Measurements from ENCODE around the gene CLEC2D.
"Not testable (repeated sequence)": the region's sequence is repeated elsewhere in the genome, so short reads cannot be mapped to it uniquely, and the experiment has no call there.

Gene CLEC2D

DNA sequence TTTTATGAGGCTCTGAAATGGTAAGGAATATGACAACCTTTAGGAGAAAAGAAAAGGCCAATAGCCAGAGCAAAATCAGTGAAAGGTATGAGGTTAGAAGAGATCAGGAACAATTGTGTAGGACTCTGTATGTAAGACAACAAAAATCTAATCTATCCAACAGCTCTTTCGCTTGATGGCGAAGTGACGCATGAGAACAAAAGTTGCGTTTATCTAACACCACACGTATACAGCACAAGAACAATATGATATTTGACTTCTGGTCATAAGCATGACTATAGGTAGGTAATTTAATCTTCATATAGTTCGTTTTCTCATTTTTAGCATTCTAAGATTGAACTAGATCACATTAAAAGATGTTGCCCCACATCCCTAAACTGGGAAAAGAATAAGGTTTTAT is 61.9 kb downstream of the CLEC2D start:
- CTCF ChIA-PET: interaction anchor here (2.7 kb wide), 1 partner anchor 18 kb away, joined by 25 read pairs; no protein-coding TSS in a partner anchor
- DNase-seq (ENCODE audit: low read depth, low spot score): no peak
- no peak overlapping the region for H3K4me3 ChIP-seq (ENCODE audit: low read depth, low read length)
- POLR2A ChIA-PET: no interaction called here
- TF ChIP-seq CTCF (IDR thresholded peaks at IDR 0.05; ENCODE audit: insufficient read depth, low read length, missing control alignments): no peak

GRCh38 chr12:9731797-9732196 is 62.3 kb downstream of the CLEC2D start:
- no peak overlapping the region for H3K4me3 ChIP-seq (ENCODE audit: low read depth, low read length)
- CTCF ChIA-PET: interaction anchor here (2.7 kb wide), 1 partner anchor 18 kb away, joined by 25 read pairs; no protein-coding TSS in a partner anchor
- POLR2A ChIA-PET: no interaction called here
- no peak for TF ChIP-seq CTCF (IDR thresholded peaks at IDR 0.05; ENCODE audit: insufficient read depth, low read length, missing control alignments)
- no peak for DNase-seq (ENCODE audit: low read depth, low spot score)

DNA sequence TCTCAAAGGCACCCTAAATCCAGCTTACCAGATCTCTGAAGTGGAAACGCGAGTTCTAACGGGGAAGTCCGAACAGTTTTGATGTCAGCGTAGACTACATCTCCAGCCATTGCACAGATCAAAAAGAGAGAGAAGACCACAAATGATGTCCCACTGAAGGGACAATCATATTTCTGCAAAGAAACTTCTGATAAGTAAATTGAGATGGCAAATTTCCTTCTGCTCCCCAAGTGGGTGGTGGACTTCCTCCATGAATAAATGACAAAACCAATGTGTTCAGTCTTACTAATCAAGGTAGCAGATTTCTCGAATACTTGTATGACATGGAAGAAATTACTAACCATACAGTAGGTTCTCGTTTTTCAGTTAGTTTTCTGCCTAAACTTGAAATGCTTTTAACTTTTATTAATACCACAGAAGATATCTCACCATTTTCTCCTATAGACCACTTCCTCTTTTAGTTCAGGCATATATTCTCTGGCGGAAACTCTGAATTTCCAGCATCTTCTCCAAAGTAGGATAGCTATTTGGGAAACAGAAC is 63.5 kb downstream of the CLEC2D start, which contains the start of gene CLECL1:
Gene CLECL1 (minus strand): TSS at position 177 of the 541 bp plus-strand sequence.
- no peak for DNase-seq (ENCODE audit: low read depth, low spot score)
- CTCF ChIA-PET: interaction anchor here (0.8 to 1.8 kb wide), 3 partner anchors 8 to 17 kb away, joined by 3 to 5 read pairs (median 3); no protein-coding TSS in a partner anchor
- no peak within 1 kb of the TSS for H3K4me3 ChIP-seq (ENCODE audit: low read depth, low read length)
- POLR2A ChIA-PET: no interaction called here
- no peak for TF ChIP-seq CTCF (IDR thresholded peaks at IDR 0.05; ENCODE audit: insufficient read depth, low read length, missing control alignments)

DNA sequence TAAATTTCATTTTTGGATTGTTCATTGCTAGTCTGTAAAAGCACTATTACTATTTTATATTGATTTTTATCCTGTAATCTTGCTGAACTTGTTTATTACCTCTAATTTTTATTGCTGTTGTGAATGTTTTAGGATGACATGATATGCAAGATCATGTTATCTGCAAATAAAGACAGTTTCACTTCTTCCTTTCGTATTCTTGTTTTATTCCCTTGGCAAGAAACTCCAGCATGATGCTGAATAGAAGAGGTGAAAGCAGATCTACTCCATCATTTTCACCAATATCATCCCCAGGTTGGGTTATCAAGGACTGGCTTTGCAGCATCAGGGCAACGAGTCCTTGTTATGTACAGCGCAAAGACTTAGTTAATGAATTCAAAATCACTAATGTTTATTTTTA is 66.1 kb downstream of the CLEC2D start:
- ChIA-PET CTCF (no interaction called here), POLR2A (no interaction called here)
- H3K4me3 ChIP-seq (ENCODE audit: low read depth, low read length): no peak overlapping the region
- TF ChIP-seq CTCF (IDR thresholded peaks at IDR 0.05; ENCODE audit: insufficient read depth, low read length, missing control alignments): no peak
- no peak for DNase-seq (ENCODE audit: low read depth, low spot score)

GRCh38 chr12:9736936-9737705 is 67.6 kb downstream of the CLEC2D start:
- ChIA-PET POLR2A (no interaction called here), CTCF (interaction anchor here (2.9 kb wide), 1 partner anchor 13 kb away, joined by 16 read pairs; no protein-coding TSS in a partner anchor)
- no peak for DNase-seq (ENCODE audit: low read depth, low spot score)
- TF ChIP-seq CTCF (IDR thresholded peaks at IDR 0.05; ENCODE audit: insufficient read depth, low read length, missing control alignments): no peak
- H3K4me3 ChIP-seq (ENCODE audit: low read depth, low read length): no peak overlapping the region

- POLR2A ChIA-PET; H3K4me3 ChIP-seq (ENCODE audit: low read depth, low read length); DNase-seq (ENCODE audit: low read depth, low spot score): not testable (repeated sequence)
- CTCF ChIA-PET: interaction anchor here (2.9 kb wide), 1 partner anchor 12 kb away, joined by 16 read pairs; no protein-coding TSS in a partner anchor
Observed at GRCh38 chr12:9738905-9739304, 69.4 kb downstream of the CLEC2D start.

DNA sequence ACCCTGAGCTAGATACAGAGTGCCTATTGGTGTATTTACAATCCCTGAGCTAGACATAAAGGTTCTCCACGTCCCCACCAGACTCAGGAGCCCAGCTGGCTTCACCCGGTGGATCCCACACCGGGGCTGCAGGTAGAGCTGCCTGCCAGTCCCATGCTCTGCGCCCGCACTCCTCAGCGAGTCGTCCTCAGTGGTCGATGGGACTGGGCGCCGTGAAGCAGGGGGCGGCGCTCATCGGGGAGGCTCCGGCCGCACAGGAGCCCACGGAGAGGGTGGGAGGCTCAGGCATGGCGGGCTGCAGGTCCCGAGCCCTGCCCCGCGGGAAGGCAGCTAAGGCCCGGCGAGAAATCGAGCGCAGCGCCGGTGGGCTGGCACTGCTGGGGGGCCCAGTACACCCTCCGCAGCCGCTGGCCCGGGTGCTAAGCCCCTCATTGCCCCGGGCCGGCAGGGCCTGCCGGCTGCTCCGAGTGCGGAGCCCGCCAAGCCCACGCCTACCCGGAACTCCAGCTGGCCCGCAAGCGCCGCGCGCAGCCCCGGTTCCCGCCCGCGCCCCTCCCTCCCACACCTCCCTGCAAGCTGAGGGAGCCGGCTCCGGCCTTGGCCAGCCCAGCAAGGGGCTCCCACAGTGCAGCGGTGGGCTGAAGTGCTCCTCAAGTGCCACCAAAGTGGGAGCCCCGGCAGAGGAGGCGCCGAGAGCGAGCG is 70.0 kb downstream of the CLEC2D start:
- ChIA-PET CTCF (interaction anchor here (2.5 to 2.9 kb wide), 2 partner anchors 11 kb away, joined by 16 to 20 read pairs; no protein-coding TSS in a partner anchor), POLR2A (interaction anchor here (0.5 kb wide), 1 partner anchor 270 kb away, joined by 3 read pairs; no protein-coding TSS in a partner anchor)
- peak overlapping the region; percentile 39 for H3K4me3 ChIP-seq (ENCODE audit: low read depth, low read length)
- not testable (repeated sequence) for DNase-seq (ENCODE audit: low read depth, low spot score)

Measured in AG04449 (cell line).